Left ventricle myocardium superior (tissue), 1 donor: ENCODE measurements around the gene ATF6. TPM values are rescaled to one million over a fixed set of nuclear protein-coding genes. Genes with fewer than 3 reads are reported as not detected.

Experiments
- ATAC-seq: fragments of 200-7000 bp; cut with Tn5 transposase; one replicate; pipeline ENCODE4 v1.9.1; 2020; ENCODE audit warnings: mild to moderate bottlenecking, moderate library complexity
- DNase-seq: peaks from one replicate; pipeline ENCODE4 v3.0.0-alpha.2; 2020
- intact Hi-C: fragments of 100-400 bp; cut with micrococcal nuclease; formaldehyde crosslinking; loops from one replicate; pipeline ENCODE4 v1.11.0; 2022
- total RNA-seq: library from RNA; stranded (reverse); fragmentation: NEBNext Ultra II Directional; extraction: Animal tissue kit (Norgen Biotek cat#: 25700); gene quantifications from one replicate; pipeline ENCODE4 v1.2.1, GENCODE V29; 2021
- donor health status: DM: no; HTN: yes; CAD: no; lungs with severe emphysema.

The ATF6 gene
- total RNA-seq, 1 donor from 2014 or later, result 12.8 TPM

DNA sequence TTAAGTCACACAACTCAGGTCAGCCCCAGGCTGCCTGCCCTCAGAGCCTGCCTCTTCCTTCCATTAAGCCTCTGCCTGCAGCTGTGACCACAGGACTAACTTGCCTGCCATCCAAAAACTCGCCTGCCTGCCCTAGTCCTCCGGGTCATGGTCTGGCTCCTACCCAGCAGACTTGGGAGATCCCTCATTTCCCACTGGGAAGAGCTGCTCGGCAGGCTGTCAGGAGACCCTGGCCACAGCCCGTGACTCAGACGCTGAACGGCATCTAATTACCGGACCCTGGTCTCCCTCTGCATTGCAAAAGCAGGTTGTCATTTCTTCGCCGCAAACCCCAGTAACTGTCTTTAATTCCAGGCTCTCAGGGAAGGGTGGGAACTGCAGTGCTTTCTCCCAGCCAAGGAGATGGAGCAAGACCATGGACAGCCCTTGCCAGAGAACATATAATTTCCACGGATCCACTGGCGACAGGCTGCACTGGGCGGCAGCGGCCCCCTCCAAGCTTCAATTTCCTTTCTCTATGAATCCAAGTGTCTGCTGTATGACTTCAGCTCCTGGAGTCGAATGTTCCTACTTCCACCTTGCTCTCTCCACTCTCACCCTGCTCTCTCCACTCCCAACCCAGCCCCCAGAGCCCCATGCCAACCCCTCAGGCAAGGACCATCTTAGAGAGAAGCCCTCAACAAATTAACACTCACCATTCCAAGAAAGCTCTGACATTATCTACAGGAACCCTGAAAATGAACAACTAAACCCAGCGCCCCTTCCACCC, 237.1 kb downstream of the ATF6 start:
- DNase-seq (no peak), ATAC-seq (peak; percentile 15)
- intact Hi-C loops, result no loop called here

DNA sequence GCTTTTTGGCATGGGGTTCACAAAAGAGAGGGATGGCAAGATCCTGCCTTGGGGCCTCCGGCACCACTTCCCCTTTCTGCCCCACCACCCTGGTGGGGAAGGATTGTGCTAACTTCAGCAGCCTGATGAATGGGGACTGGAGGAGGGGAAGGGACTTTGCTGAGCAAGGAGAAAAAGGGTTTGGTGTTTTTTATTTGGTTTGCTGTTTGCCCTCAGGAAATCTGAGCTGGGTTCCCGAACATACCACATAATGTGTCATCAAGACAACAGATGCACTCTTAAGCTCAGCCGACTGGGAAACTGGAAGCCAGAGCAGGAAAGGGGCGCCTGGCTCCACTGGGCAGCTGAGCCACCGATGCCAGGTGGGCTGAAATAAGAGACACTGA, 237.7 kb downstream of the ATF6 start:
- DNase-seq, result peak; percentile 50
- ATAC-seq, result peak; percentile 77
- intact Hi-C loops, result no loop called here

DNA sequence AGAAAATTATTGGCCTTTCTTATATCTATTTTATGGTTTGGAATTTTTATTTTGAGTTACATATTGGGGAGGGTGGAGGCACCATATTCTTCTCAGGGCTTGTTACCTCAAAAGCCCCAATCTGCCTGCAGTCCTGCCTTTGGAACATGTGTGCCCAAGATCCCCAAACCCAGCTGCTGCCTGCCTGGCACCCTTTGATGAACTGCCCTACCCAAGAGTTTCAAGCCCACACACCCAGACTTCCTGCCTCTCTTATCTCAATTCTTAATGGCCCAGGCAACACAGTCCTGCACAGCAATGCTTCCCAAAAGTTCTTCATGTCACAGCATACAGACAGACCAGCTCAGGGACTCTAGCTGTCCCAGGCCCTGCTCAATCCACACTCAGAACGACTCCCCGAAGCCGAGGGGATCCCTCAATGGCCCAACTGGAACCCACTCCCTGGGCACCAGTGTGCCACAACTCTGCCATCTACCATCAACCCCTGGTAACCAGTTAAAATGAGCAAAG, 238.4 kb downstream of the ATF6 start:
- DNase-seq (no peak), ATAC-seq (no peak)
- intact Hi-C loops, result no loop called here

DNA sequence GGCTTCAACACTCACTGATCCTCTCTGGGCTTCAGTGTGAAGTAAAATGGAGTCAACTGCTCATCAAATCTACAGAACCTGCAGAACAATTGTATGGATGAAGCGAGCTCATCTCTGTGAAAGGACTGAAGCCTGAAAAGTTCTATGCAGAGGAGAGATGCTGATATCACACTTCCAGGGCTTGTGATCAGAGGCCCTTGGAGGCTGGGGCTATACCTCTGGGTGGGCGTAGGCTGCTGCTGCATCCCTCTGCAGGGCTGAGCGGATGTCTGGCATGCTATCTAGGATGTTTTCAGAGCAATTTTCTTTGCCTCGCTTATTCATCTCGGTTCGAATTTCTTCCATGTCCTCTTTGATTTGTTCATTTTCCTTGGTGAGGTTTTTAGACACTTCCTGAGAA, 240.0 kb downstream of the ATF6 start:
- ATAC-seq, result no peak
- no peak for DNase-seq
- intact Hi-C loops, result no loop called here

DNA sequence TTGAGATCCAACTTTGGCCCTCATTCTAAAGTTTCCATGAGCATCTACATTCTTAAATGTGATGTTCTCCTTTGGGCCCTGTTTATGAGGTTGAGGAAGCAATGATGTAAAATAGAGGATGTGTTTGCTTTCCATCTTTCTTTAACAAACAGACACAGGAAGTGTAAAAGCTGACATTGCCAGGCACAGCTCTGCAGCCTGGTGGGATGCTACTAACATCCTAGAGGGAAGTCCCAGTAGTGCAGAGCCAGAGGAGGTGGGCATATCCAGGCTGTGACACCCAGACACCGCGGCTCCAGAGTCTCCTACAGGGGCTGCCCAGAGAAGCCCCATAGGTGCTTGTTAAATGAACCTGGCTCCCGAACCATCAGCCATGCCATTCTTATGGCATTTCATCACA, 241.3 kb downstream of the ATF6 start:
- intact Hi-C loops, result no loop called here
- DNase-seq (no peak), ATAC-seq (no peak)

DNA sequence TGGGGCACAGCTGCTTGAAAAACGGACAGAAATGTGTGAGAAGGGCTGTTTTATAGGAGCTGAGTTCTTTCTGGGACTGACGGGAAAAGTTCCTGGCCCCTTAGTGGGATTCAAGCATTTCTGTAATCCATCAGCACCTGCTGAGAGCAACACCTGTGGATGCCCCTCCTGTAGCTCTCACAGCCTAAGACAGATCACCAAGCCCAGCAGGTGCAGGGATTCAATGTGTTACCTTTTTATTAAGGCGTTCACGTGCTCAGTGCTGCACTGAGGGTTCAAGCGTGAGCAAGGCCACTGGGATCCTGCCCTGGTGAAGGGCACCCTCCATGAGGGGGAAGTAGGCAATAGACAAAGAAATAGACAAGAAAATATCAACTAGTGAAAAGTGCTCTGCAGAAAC, 242.7 kb downstream of the ATF6 start:
- intact Hi-C loops, result no loop called here
- no peak for ATAC-seq

DNA sequence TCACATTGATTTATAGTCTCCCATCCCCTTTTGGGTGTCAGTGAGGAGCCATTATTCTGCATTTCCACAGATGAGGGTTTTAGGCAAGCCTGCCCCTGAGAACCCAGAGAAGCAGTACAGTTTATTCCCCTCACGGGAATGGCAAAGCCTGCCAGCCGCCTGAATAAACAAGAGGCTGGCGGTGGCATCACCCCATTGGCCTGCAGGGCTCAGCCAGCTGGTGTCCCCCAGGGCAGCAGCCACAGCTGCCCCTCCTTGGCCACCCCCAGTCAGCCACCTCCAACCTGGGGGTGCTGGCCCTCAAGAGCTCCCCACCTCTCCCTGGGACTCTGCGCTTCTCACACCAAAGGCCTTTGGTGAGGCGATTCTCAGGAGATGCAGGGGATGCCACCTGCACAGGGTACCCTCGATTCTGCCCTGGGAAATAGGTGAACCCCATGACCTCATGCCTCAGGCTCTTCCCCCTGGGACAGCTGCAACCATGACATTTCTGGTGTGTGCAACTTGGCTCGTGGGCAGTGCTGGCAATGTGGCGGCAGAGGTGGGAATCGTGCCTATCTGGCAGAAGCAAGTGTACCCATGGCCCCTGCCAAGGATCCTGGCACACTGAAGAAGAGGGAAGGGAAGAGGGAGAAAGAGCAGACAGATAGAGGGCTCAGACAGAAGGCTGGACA, 243.5 kb downstream of the ATF6 start:
- intact Hi-C loops, result no loop called here
- peak; percentile 67 for DNase-seq
- ATAC-seq, result peak; percentile 79

More for the DNA sequence above, 242.7 kb downstream of the ATF6 start:
- DNase-seq, result no peak

DNA sequence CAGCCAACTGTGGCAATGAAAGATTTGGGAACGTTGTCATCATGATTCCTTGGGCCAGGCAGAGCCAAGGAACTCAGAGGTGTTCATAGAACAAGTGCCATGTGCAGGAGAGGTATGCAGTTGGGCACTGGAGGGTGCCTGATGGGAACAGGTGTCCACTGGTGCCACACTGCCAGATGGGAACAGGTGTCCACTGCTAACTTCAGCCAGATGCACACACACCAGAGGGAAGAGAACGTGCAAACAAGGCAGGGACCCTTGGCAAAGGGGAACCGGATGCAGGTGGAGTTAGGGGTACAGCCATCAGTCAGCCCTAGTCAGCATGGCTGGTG, 244.0 kb downstream of the ATF6 start:
- no peak for ATAC-seq
- no peak for DNase-seq

DNA sequence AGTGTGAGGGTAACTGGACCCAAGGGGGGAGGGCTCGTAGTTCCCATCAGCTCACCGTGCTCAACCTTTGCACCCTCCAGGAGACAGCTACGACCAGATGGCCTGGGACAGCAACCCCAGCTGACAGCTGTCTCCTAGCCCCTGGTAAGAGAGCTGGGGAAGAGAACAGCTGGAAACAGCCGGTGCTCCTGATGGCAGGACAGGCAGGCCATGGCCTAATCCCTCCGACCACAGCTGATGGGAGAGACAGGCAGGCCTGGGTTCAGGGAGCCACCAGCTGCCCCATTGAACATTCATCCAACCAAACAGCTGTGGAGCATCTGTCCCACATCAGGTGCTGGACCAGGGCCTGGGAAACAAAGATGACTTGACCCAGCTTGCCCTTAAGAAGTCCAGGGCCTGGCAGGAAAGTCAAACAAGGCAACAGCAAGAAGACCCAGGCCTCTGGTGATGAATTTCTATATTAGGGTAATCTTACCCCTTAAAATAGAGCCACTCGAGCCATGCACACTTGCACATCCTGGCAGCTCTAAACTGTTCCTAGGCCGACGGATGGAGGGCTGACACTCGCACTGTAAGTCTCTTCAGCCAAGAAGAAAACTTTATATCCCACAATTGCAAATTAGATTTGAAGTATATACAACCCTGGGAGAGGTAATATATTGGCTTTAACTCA, 245.4 kb downstream of the ATF6 start:
- intact Hi-C loops, result no loop called here
- ATAC-seq (peak; percentile 84), DNase-seq (peak; percentile 53)

More for the DNA sequence above, 244.0 kb downstream of the ATF6 start:
- intact Hi-C loops, result no loop called here

DNA sequence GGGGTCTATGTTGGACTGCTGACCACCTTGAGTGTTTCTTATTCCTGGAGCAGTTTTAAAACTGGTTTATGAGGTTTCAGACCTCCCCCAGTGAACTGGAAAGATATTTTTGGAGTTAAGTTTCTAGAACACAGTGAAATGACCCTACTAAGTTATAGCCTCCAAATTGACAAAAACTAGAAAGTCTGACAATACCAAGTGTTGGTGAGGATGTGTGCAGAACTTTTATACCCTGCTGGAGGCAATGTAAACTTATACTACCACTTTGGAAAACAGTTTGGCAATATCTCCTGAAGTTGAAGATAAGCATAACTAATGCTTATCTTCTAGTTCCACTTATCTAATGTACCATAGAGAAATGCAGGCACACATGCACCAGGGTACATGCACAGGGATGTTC, 247.2 kb downstream of the ATF6 start:
- intact Hi-C loops, result no loop called here
- DNase-seq (no peak), ATAC-seq (no peak)

Other genes starting within 250 kb of the ATF6 start
- gene HSPA6, start 241.8 kb upstream of the ATF6 start, total RNA-seq, result 1.1 TPM
- 19.9 TPM for gene FCGR3A, start 216.5 kb upstream of the ATF6 start, total RNA-seq
- gene FCGR3B, start 135.1 kb upstream of the ATF6 start, total RNA-seq, result 3.3 TPM
- gene FCGR2B, start 103.2 kb upstream of the ATF6 start, total RNA-seq, result 12.6 TPM
- gene FCRLA, start 59.1 kb upstream of the ATF6 start, total RNA-seq, result not detected
- 0.17 TPM for gene FCRLB, start 44.8 kb upstream of the ATF6 start, total RNA-seq
- 8.3 TPM for gene DUSP12, start 16.5 kb upstream of the ATF6 start, total RNA-seq